SK-N-SH (cell line): ENCODE measurements around the gene LGI1. TPM values are rescaled to one million over a fixed set of nuclear protein-coding genes. Genes with fewer than 3 reads are reported as not detected.

ENCODE experiments used
- CTCF ChIA-PET: fragments of 300-600, 350-600 bp; formaldehyde crosslinking; extraction: SDS; loops from one replicate; lab custom pipeline; 2021; lab: Yijun Ruan, JAX
- POLR2A ChIA-PET: fragments of 350-600 bp; sonication (Branson Sonifier 250); formaldehyde crosslinking; extraction: SDS; loops from one replicate; lab custom pipeline; 2020; ENCODE audit warnings: antibody characterized with exemption, inconsistent platforms; lab: Yijun Ruan, JAX
- DNase-seq: peaks from one replicate; pipeline ENCODE4 v3.0.0; 2012
- H2AFZ ChIP-seq: fragments of 200-600 bp; sonication (generic); 2 replicates; pipeline ENCODE4 v1.8.1; 2016; ENCODE audit warnings: antibody characterized with exemption, mild to moderate bottlenecking, low read depth
- H3F3A ChIP-seq: fragments of 200-600 bp; sonication (generic); replicated peaks from 2 replicates; pipeline ENCODE3; 2016; ENCODE audit warnings: antibody characterized with exemption, mild to moderate bottlenecking; ENCODE audit not compliant: insufficient read depth
- H3K27ac ChIP-seq, 2 experiments: fragments of 200-500 bp in 1 of 2; fragments of 200-600 bp in 1 of 2; sonication (Bioruptor generic) in 1 of 2; sonication (generic), shearing (Covaris generic) in 1 of 2; 2 replicates each; pipeline versions ENCODE4 v1.5.1 to v1.6.1; 2014 to 2016; ENCODE audit warnings: low read depth in 2 of 2, inconsistent platforms in 1 of 2, low read length in 1 of 2, mild to moderate bottlenecking in 1 of 2, mixed read lengths in 1 of 2
- H3K27me3 ChIP-seq: fragments of 200-600 bp; sonication (generic), shearing (Covaris generic); 2 replicates; pipeline ENCODE4 v1.6.1; 2016; ENCODE audit warnings: mixed run types; ENCODE audit not compliant: insufficient read depth
- H3K36me3 ChIP-seq, 2 experiments: fragments of 200-500 bp in 1 of 2; fragments of 200-600 bp in 1 of 2; sonication (Bioruptor generic) in 1 of 2; sonication (generic) in 1 of 2; replicated peaks in 1 of 2; 2 replicates each; pipeline versions ENCODE3 to v1.5.1; 2014 to 2016; ENCODE audit warnings: low read length in 1 of 2, mild to moderate bottlenecking in 1 of 2; ENCODE audit not compliant: insufficient read depth in 2 of 2, control insufficient read depth in 1 of 2
- H3K4me1 ChIP-seq, 2 experiments: fragments of 200-500 bp in 1 of 2; fragments of 200-600 bp in 1 of 2; sonication (Bioruptor generic) in 1 of 2; sonication (generic), shearing (Covaris generic) in 1 of 2; 2 replicates each; pipeline versions ENCODE4 v1.5.1 to v1.6.1; 2014 to 2016; ENCODE audit warnings: low read depth in 1 of 2, low read length in 1 of 2, mixed run types in 1 of 2; ENCODE audit not compliant: insufficient read depth in 2 of 2, control insufficient read depth in 1 of 2
- H3K4me2 ChIP-seq: fragments of 200-600 bp; sonication (generic), shearing (Covaris generic); 2 replicates; pipeline ENCODE4 v1.6.1; 2017; ENCODE audit warnings: mixed run types
- H3K4me3 ChIP-seq, 2 experiments: fragments of 200-500 bp in 1 of 2; fragments of 200-600 bp in 1 of 2; sonication (Bioruptor generic) in 1 of 2; sonication (generic), shearing (Covaris generic) in 1 of 2; 2 replicates each; pipeline versions ENCODE4 v1.5.1 to v1.8.1; 2014 to 2016; ENCODE audit warnings: low read depth in 2 of 2, inconsistent platforms in 1 of 2, low read length in 1 of 2, mild to moderate bottlenecking in 1 of 2, mixed read lengths in 1 of 2, moderate library complexity in 1 of 2
- H3K79me2 ChIP-seq: fragments of 200-600 bp; sonication (generic); 2 replicates; pipeline ENCODE4 v1.8.1; 2017; ENCODE audit warnings: mild to moderate bottlenecking; ENCODE audit not compliant: insufficient read depth
- H3K9ac ChIP-seq: fragments of 200-600 bp; sonication (generic); 2 replicates; pipeline ENCODE4 v1.6.1; 2017; ENCODE audit warnings: mixed run types
- H3K9me2 ChIP-seq: fragments of 200-600 bp; sonication (generic); 2 replicates; pipeline ENCODE4 v1.6.1; 2017; ENCODE audit warnings: mixed run types
- H3K9me3 ChIP-seq: fragments of 200-600 bp; sonication (generic); 2 replicates; pipeline ENCODE4 v1.6.1; 2017; ENCODE audit warnings: mixed run types, mild to moderate bottlenecking, moderate library complexity
- H4K20me1 ChIP-seq: fragments of 200-600 bp; sonication (generic); 2 replicates; pipeline ENCODE4 v1.6.1; 2017; ENCODE audit warnings: mild to moderate bottlenecking, mixed run types; ENCODE audit not compliant: insufficient read depth
- CHD2 ChIP-seq: fragments of 150-350 bp; IDR thresholded peaks from 2 replicates; pipeline ENCODE4 v1.6.1; 2018; ENCODE audit warnings: low read length; ENCODE audit not compliant: partially characterized antibody
- ELF1 ChIP-seq: IDR thresholded peaks from 2 replicates; pipeline ENCODE4 v1.4.0; 2012
- EP300 ChIP-seq, 2 experiments: IDR thresholded peaks; 2 replicates each; pipeline versions ENCODE4 v1.4.0 to v1.6.1; 2012; ENCODE audit warnings: borderline replicate concordance in 1 of 2, low read depth in 1 of 2, low read length in 1 of 2
- EZH2phosphoT487 ChIP-seq: fragments of 200-600 bp; sonication (generic); IDR thresholded peaks from 2 replicates; pipeline ENCODE4 v1.6.1; 2017; ENCODE audit warnings: low read depth, mixed run types, mild to moderate bottlenecking, antibody characterized with exemption, moderate library complexity, borderline replicate concordance
- FOXM1 ChIP-seq: IDR thresholded peaks from 2 replicates; pipeline ENCODE4 v1.4.0; 2012; ENCODE audit warnings: low read depth, mild to moderate bottlenecking
- GABPA ChIP-seq: IDR thresholded peaks from 2 replicates; pipeline ENCODE4 v1.4.0; 2012; ENCODE audit warnings: low read depth, mild to moderate bottlenecking
- GATA2 ChIP-seq: sonication (generic); formaldehyde crosslinking; IDR thresholded peaks from 2 replicates; pipeline ENCODE4 v1.5.0; 2020; ENCODE audit warnings: mild to moderate bottlenecking, missing genetic modification reagents
- IRF3 ChIP-seq: fragments of 150-350 bp; IDR thresholded peaks from 2 replicates; pipeline ENCODE4 v1.6.1; 2016; ENCODE audit warnings: mild to moderate bottlenecking, low read depth, low read length
- JUND ChIP-seq: IDR thresholded peaks from 2 replicates; pipeline ENCODE4 v1.4.0; 2012
- MEF2A ChIP-seq: IDR thresholded peaks from 2 replicates; pipeline ENCODE4 v1.4.0; 2012; ENCODE audit warnings: low read depth, borderline replicate concordance
- MXI1 ChIP-seq: IDR thresholded peaks from 2 replicates; pipeline ENCODE4 v1.6.1; 2012; ENCODE audit warnings: mild to moderate bottlenecking, low read depth, low read length, improper control_type of control experiment
- NRF1 ChIP-seq: IDR thresholded peaks from 2 replicates; pipeline ENCODE4 v1.6.1; 2012; ENCODE audit warnings: low read depth, mild to moderate bottlenecking, low read length
- PBX3 ChIP-seq: IDR thresholded peaks from 2 replicates; pipeline ENCODE4; 2012
- RAD21 ChIP-seq: IDR thresholded peaks from 2 replicates; pipeline ENCODE4 v1.6.1; 2012; ENCODE audit warnings: mild to moderate bottlenecking, low read length
- SIN3A ChIP-seq: IDR thresholded peaks from 2 replicates; pipeline ENCODE4 v1.6.1; 2012; ENCODE audit warnings: low read depth, mild to moderate bottlenecking, low read length, moderate library complexity, borderline replicate concordance
- SMC3 ChIP-seq: IDR thresholded peaks from 2 replicates; pipeline ENCODE4 v1.6.1; 2012; ENCODE audit warnings: low read depth, low read length, improper control_type of control experiment
- TCF12 ChIP-seq: IDR thresholded peaks from 2 replicates; pipeline ENCODE4 v1.4.0; 2012
- TEAD4 ChIP-seq: IDR thresholded peaks from 2 replicates; pipeline ENCODE4 v1.4.0; 2012; ENCODE audit warnings: mild to moderate bottlenecking, borderline replicate concordance; ENCODE audit not compliant: insufficient read depth
- USF1 ChIP-seq: IDR thresholded peaks from 2 replicates; pipeline ENCODE4 v1.4.0; 2012; ENCODE audit warnings: low read depth, borderline replicate concordance
- WGBS: methylation state at CpG from one replicate; pipeline ENCODE4 v1.1.6; 2017; ENCODE audit warnings: low lambda C conversion rate; 5-methylcytosine and 5-hydroxymethylcytosine counted together
- polyA plus RNA-seq, 3 experiments: library from polyadenylated mRNA; depleted of rRNA; stranded (reverse); fragments of >200 nt; gene quantifications; 2 replicates each; pipeline ENCODE4 v1.2.3, GENCODE V29; 2012
- TF ChIP-seq, protein P1 (sequence below): fragments of 150-350 bp; IDR thresholded peaks from 2 replicates; pipeline ENCODE4 v1.6.1; 2017; ENCODE audit warnings: antibody characterized with exemption, low read length, low read depth, borderline replicate concordance
- TF ChIP-seq, protein P2 (sequence below): fragments of 200-600 bp; sonication (generic); IDR thresholded peaks from 2 replicates; pipeline ENCODE4 v1.6.1; 2017; ENCODE audit warnings: antibody characterized with exemption, mild to moderate bottlenecking, moderate library complexity

The LGI1 gene
- polyA plus RNA-seq, 1 of the 3 experiments (the other 2 are of a cell fraction) = 0.03 TPM

DNA sequence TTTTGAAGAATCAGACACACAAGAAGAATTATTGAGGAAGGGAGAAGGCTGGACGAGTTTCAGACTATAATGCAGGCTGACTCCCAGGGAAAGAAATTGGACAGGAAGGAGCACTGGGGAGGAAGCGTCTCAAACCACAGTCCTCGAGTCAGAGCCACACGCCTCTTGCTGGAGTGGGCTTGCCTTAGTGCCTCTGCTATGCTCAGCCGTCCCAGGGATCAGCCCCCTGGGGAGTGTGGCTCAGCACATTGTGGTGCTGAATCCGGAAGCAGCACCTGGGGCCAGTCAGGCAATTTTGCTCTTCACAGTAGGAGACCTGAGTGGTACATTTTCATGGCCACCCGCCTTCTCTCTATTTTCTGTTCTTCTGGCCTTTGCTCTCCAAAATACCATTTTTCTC is 68.6 kb downstream of the LGI1 start:
- CTCF ChIA-PET = interaction anchor here (1.6 to 2.0 kb wide), 2 partner anchors 11 to 33 kb away, joined by 7 to 9 read pairs; no protein-coding TSS in a partner anchor

DNA sequence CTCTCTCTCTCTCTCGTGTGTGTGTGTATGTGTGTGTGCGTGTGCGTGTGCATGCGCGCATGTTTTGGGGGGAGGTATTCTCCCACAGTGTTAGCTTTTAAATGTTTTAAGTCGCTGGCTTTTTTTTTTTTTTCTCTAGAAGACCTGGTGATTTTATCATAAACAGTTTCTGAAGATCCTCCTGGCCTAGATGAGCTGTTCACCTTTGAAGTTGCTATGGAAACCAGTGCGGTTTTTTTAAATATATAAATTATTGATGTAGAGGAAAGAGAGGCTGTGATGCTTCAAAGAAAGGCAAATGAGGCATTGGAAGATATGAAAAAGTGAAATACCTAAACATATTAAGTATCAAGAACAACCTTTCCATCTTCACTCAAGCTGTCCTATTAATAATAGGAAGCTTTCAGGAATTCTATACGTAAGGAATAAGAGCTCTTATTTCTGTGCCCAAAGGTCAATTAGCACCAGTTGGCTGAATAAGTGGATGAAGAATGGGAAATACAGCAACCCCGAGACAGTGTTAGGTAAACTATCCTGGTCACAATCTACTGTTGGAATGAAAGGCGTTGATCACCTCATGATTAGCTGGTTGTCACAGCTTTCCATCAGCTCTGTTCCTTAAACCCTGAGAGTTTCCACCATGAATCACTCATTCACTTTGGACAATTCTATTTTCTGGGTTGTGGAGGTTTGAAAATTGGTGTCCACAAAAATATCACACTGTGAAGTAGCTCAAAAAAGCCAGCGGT is 69.5 kb downstream of the LGI1 start:
- DNase-seq = no peak
- POLR2A ChIA-PET = no interaction called here
- H3K4me2 ChIP-seq = no peak overlapping the region
- no peaks in the 10 kb centered on the region for H3K9me3 ChIP-seq
- H3K4me3 ChIP-seq = no peak overlapping the region
- CTCF ChIA-PET = interaction anchor here (0.9 to 2.0 kb wide), 6 partner anchors 11 to 285 kb away, joined by 3 to 9 read pairs (median 4); partner anchors contain the start of gene FRA10AC1
- no peaks in the 10 kb centered on the region for H3K36me3 ChIP-seq
- no peak for TF ChIP-seq RAD21
- no peak for TF ChIP-seq SIN3A
- TF ChIP-seq, protein P1, sequence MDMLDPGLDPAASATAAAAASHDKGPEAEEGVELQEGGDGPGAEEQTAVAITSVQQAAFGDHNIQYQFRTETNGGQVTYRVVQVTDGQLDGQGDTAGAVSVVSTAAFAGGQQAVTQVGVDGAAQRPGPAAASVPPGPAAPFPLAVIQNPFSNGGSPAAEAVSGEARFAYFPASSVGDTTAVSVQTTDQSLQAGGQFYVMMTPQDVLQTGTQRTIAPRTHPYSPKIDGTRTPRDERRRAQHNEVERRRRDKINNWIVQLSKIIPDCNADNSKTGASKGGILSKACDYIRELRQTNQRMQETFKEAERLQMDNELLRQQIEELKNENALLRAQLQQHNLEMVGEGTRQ = no peak
- TF ChIP-seq MXI1 = no peak
- no peak for TF ChIP-seq FOXM1
- TF ChIP-seq, protein P2, sequence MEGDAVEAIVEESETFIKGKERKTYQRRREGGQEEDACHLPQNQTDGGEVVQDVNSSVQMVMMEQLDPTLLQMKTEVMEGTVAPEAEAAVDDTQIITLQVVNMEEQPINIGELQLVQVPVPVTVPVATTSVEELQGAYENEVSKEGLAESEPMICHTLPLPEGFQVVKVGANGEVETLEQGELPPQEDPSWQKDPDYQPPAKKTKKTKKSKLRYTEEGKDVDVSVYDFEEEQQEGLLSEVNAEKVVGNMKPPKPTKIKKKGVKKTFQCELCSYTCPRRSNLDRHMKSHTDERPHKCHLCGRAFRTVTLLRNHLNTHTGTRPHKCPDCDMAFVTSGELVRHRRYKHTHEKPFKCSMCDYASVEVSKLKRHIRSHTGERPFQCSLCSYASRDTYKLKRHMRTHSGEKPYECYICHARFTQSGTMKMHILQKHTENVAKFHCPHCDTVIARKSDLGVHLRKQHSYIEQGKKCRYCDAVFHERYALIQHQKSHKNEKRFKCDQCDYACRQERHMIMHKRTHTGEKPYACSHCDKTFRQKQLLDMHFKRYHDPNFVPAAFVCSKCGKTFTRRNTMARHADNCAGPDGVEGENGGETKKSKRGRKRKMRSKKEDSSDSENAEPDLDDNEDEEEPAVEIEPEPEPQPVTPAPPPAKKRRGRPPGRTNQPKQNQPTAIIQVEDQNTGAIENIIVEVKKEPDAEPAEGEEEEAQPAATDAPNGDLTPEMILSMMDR = no peak
- TF ChIP-seq MEF2A = no peak
- no peak for TF ChIP-seq GATA2
- TF ChIP-seq PBX3 = no peak
- TF ChIP-seq JUND = no peak
- TF ChIP-seq NRF1 = no peak
- TF ChIP-seq EZH2phosphoT487 = no peak
- no peak for TF ChIP-seq ELF1
- no peak for TF ChIP-seq GABPA
- peak overlapping the region in 1 of 2 experiments; percentile 51; a peak in 1 of 4 replicates for H3K27ac ChIP-seq
- no peak overlapping the region for H3K9ac ChIP-seq
- H4K20me1 ChIP-seq = no peaks in the 10 kb centered on the region
- no peaks in the 10 kb centered on the region; a peak in 1 of 4 replicates for H3K4me1 ChIP-seq
- H3K9me2 ChIP-seq = no peaks in the 10 kb centered on the region
- H2AFZ ChIP-seq = no peak overlapping the region
- H3K27me3 ChIP-seq = no peaks in the 10 kb centered on the region
- WGBS = 80% methylated on average over 11 of the region's 11 CpGs
- no peaks in the 10 kb centered on the region for H3F3A ChIP-seq
- no peaks in the 10 kb centered on the region for H3K79me2 ChIP-seq

More for the DNA sequence above, 68.6 kb downstream of the LGI1 start:
- no peaks in the 10 kb centered on the region for H3K27me3 ChIP-seq
- no peak overlapping the region for H2AFZ ChIP-seq
- POLR2A ChIA-PET = no interaction called here
- DNase-seq = no peak
- H3K4me2 ChIP-seq = no peak overlapping the region
- no peak overlapping the region for H3K4me3 ChIP-seq
- H3K4me1 ChIP-seq = no peaks in the 10 kb centered on the region; a peak in 1 of 4 replicates
- H3K79me2 ChIP-seq = no peaks in the 10 kb centered on the region
- no peaks in the 10 kb centered on the region for H3K9me3 ChIP-seq
- TF ChIP-seq TCF12 (no peak), SMC3 (no peak), IRF3 (no peak), TEAD4 (no peak), MXI1 (no peak), EP300 (IDR thresholded peaks at IDR 0.05; ENCODE audit: borderline replicate concordance in 1 of 2, low read depth in 1 of 2, low read length in 1 of 2) (no peak), CHD2 (no peak), GATA2 (no peak), USF1 (no peak), SIN3A (no peak)
- no peaks in the 10 kb centered on the region for H4K20me1 ChIP-seq
- no peaks in the 10 kb centered on the region for H3F3A ChIP-seq
- no peaks in the 10 kb centered on the region for H3K36me3 ChIP-seq
- peak overlapping the region in 1 of 2 experiments; percentile 51; a peak in 1 of 4 replicates for H3K27ac ChIP-seq
- no peak overlapping the region for H3K9ac ChIP-seq
- 50% methylated on average over 7 of the region's 7 CpGs for WGBS
- H3K9me2 ChIP-seq = no peaks in the 10 kb centered on the region
